ENCODE data around the gene CLDN10. TPM values are rescaled to one million over a fixed set of nuclear protein-coding genes. Genes with fewer than 3 reads are reported as not detected.

Gene CLDN10
- total RNA-seq, 1 experiment from 2014 or later, result 10.5 TPM

DNA sequence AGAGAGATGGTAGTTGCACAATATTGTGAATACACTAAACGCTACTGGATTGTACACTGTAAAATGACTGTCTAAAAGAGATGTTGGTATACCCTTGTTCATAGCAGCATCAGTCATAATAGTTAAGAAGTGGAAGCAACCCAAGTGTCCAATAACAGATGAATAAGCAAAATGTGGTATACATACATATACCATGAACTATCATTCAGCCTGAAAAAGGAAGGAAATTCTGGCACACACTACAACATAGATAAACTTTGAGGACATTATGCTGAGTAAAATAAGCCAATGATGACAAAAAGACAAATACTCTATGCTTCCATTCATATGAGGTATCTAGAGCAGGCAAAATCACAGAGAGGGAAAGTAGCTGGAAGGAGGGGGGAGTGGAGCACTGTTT, 76.0 kb downstream of the CLDN10 start:
- in situ Hi-C loops (cut with HindIII; ENCODE audit: low pct_unique_long_range_greater_than_20kb, low sequenced_read_pairs), result no loop called here
- ATAC-seq, result no peak
- POLR2A ChIA-PET, result no interaction called here

DNA sequence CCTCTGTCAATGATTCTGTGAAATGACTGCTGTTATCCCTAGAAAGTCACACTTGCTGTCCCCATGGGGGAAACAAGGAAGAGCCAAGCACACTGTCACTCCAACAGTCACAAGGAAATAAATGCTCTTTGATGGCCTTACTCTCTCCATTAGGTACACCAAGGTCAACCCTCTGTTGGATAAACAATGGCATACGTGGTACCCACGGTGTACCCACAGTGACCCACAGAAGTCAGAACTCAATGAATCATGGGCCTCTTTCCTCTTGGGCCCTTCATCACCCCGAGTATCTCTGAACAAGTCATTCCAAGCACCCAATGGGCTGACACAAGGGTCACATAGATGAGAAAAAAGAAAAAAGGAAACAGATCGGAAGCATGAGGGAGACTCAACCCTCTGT, 76.6 kb downstream of the CLDN10 start:
- peaks cover 2% of the 10 kb centered on the region; the same call in 1 of the 2 replicates for H3K36me3 ChIP-seq (ENCODE audit: control insufficient read depth, insufficient read depth, low read length)
- in situ Hi-C loops (cut with HindIII; ENCODE audit: low pct_unique_long_range_greater_than_20kb, low sequenced_read_pairs) (no loop called here), intact Hi-C loops (cut with micrococcal nuclease; ENCODE audit: unreplicated experiment) (loop anchor here (5.0 kb wide), 1 partner anchor 33 kb away; no protein-coding TSS in a partner anchor)
- no peak overlapping the region for H3K27ac ChIP-seq (ENCODE audit: low read length)
- DNase-seq (ENCODE audit: low read depth, low spot score), result no peak
- ATAC-seq, result no peak
- no peaks in the 10 kb centered on the region for H3K27me3 ChIP-seq (ENCODE audit: control insufficient read depth, insufficient read depth, low read length)
- H3K4me3 ChIP-seq (ENCODE audit: low read depth in 2 of 2, low read length in 2 of 2), result no peak overlapping the region
- no TSS peak for BruUV-seq (replicated peaks)
- H3K4me1 ChIP-seq (ENCODE audit: control insufficient read depth, insufficient read depth, low read length), result no peaks in the 10 kb centered on the region
- POLR2A ChIA-PET, result no interaction called here
- no peak for TF ChIP-seq POLR2AphosphoS5 (IDR thresholded peaks at IDR 0.05; ENCODE audit: low read depth, low read length)
- TF ChIP-seq, protein P1, sequence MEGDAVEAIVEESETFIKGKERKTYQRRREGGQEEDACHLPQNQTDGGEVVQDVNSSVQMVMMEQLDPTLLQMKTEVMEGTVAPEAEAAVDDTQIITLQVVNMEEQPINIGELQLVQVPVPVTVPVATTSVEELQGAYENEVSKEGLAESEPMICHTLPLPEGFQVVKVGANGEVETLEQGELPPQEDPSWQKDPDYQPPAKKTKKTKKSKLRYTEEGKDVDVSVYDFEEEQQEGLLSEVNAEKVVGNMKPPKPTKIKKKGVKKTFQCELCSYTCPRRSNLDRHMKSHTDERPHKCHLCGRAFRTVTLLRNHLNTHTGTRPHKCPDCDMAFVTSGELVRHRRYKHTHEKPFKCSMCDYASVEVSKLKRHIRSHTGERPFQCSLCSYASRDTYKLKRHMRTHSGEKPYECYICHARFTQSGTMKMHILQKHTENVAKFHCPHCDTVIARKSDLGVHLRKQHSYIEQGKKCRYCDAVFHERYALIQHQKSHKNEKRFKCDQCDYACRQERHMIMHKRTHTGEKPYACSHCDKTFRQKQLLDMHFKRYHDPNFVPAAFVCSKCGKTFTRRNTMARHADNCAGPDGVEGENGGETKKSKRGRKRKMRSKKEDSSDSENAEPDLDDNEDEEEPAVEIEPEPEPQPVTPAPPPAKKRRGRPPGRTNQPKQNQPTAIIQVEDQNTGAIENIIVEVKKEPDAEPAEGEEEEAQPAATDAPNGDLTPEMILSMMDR (IDR thresholded peaks at IDR 0.05), result no peak
- no peak for TF ChIP-seq TCF7L2 (IDR thresholded peaks at IDR 0.05; ENCODE audit: low read depth, low read length)
- TF ChIP-seq, protein P2, sequence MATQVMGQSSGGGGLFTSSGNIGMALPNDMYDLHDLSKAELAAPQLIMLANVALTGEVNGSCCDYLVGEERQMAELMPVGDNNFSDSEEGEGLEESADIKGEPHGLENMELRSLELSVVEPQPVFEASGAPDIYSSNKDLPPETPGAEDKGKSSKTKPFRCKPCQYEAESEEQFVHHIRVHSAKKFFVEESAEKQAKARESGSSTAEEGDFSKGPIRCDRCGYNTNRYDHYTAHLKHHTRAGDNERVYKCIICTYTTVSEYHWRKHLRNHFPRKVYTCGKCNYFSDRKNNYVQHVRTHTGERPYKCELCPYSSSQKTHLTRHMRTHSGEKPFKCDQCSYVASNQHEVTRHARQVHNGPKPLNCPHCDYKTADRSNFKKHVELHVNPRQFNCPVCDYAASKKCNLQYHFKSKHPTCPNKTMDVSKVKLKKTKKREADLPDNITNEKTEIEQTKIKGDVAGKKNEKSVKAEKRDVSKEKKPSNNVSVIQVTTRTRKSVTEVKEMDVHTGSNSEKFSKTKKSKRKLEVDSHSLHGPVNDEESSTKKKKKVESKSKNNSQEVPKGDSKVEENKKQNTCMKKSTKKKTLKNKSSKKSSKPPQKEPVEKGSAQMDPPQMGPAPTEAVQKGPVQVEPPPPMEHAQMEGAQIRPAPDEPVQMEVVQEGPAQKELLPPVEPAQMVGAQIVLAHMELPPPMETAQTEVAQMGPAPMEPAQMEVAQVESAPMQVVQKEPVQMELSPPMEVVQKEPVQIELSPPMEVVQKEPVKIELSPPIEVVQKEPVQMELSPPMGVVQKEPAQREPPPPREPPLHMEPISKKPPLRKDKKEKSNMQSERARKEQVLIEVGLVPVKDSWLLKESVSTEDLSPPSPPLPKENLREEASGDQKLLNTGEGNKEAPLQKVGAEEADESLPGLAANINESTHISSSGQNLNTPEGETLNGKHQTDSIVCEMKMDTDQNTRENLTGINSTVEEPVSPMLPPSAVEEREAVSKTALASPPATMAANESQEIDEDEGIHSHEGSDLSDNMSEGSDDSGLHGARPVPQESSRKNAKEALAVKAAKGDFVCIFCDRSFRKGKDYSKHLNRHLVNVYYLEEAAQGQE (IDR thresholded peaks at IDR 0.05; ENCODE audit: insufficient read depth in 1 of 2, low read depth in 2 of 2, low read length in 1 of 2), result no peak
- no peak for TF ChIP-seq SIN3A (IDR thresholded peaks at IDR 0.05; ENCODE audit: borderline replicate concordance, insufficient read depth, low read depth, low read length)
- CTCF ChIA-PET, result no interaction called here
- H3K9me3 ChIP-seq (ENCODE audit: control insufficient read depth, insufficient read depth, low read depth, low read length), result no peaks in the 10 kb centered on the region

More for the DNA sequence above, 76.0 kb downstream of the CLDN10 start:
- intact Hi-C loops (cut with micrococcal nuclease; ENCODE audit: unreplicated experiment), result loop anchor here (5.0 kb wide), 1 partner anchor 34 kb away; no protein-coding TSS in a partner anchor
- TF ChIP-seq, protein P1 (IDR thresholded peaks at IDR 0.05), result no peak
- TF ChIP-seq, protein P2 (IDR thresholded peaks at IDR 0.05; ENCODE audit: insufficient read depth in 1 of 2, low read depth in 2 of 2, low read length in 1 of 2), result no peak
- TF ChIP-seq SIN3A (IDR thresholded peaks at IDR 0.05; ENCODE audit: borderline replicate concordance, insufficient read depth, low read depth, low read length) (no peak), TCF7L2 (IDR thresholded peaks at IDR 0.05; ENCODE audit: low read depth, low read length) (no peak), POLR2AphosphoS5 (IDR thresholded peaks at IDR 0.05; ENCODE audit: low read depth, low read length) (no peak)
- H3K36me3 ChIP-seq (ENCODE audit: control insufficient read depth, insufficient read depth, low read length), result peaks cover 2% of the 10 kb centered on the region; the same call in 1 of the 2 replicates
- H3K27ac ChIP-seq (ENCODE audit: low read length), result no peak overlapping the region
- H3K9me3 ChIP-seq (ENCODE audit: control insufficient read depth, insufficient read depth, low read depth, low read length), result no peaks in the 10 kb centered on the region
- no peak for DNase-seq (ENCODE audit: low read depth, low spot score)
- CTCF ChIA-PET, result no interaction called here
- H3K27me3 ChIP-seq (ENCODE audit: control insufficient read depth, insufficient read depth, low read length), result no peaks in the 10 kb centered on the region
- no TSS peak for BruUV-seq (replicated peaks)
- H3K4me1 ChIP-seq (ENCODE audit: control insufficient read depth, insufficient read depth, low read length), result no peaks in the 10 kb centered on the region
- H3K4me3 ChIP-seq (ENCODE audit: low read depth in 2 of 2, low read length in 2 of 2), result no peak overlapping the region
